ENCODE results near the gene XRN2. TPM values are rescaled to one million over a fixed set of nuclear protein-coding genes. Genes with fewer than 3 reads are reported as not detected.

The XRN2 gene
- polyA plus RNA-seq, 1 donor from 2014 or later: 142 TPM

- Histone ChIP-seq H4K20me1 (ENCODE audit: insufficient read depth) (no peaks in the 10 kb centered on the region), H3K9me2 (ENCODE audit: insufficient read depth, low read length) (no peaks in the 10 kb centered on the region), H3K79me2 (replicated peaks; ENCODE audit: insufficient read depth, low read length) (no peaks in the 10 kb centered on the region), H3K9ac (ENCODE audit: low read length) (no peak overlapping the region), H3F3A (ENCODE audit: insufficient read depth, low read length, poor library complexity, severe bottlenecking) (no peaks in the 10 kb centered on the region), H3K4me3 (ENCODE audit: low read length) (no peak overlapping the region), H2AFZ (ENCODE audit: low read depth, low read length) (no peak overlapping the region), H3K36me3 (ENCODE audit: insufficient read depth, low read length) (peaks cover 4% of the 10 kb centered on the region), H3K9me3 (ENCODE audit: low read length) (no peaks in the 10 kb centered on the region), H3K27me3 (ENCODE audit: insufficient read depth, low read depth, low read length) (peaks cover 11% of the 10 kb centered on the region), H3K27ac (ENCODE audit: low read length) (no peak overlapping the region), H3K4me2 (ENCODE audit: low read length) (no peak overlapping the region)
- TF ChIP-seq RAD21 (conservative IDR thresholded peaks at IDR 0.05) (no peak), EP300 (conservative IDR thresholded peaks at IDR 0.05; ENCODE audit: poor library complexity, severe bottlenecking) (no peak), POLR2AphosphoS5 (IDR thresholded peaks at IDR 0.05) (no peak), EZH2 (IDR thresholded peaks at IDR 0.05; ENCODE audit: borderline replicate concordance, insufficient read depth, low read length, poor library complexity, severe bottlenecking) (no peak), CTCF (IDR thresholded peaks at IDR 0.05; ENCODE audit: poor library complexity, severe bottlenecking) (no peak), REST (IDR thresholded peaks at IDR 0.05; ENCODE audit: borderline replicate concordance) (no peak), MXI1 (conservative IDR thresholded peaks at IDR 0.05; ENCODE audit: poor library complexity, severe bottlenecking) (no peak), TAF1 (IDR thresholded peaks at IDR 0.05; ENCODE audit: low read depth) (no peak)
Measured at GRCh38 chr20:21386111-21386510, 83.0 kb downstream of the XRN2 start.

- no peak overlapping the region for H3K27ac ChIP-seq (ENCODE audit: low read length)
- H3K27me3 ChIP-seq (ENCODE audit: insufficient read depth, low read depth, low read length): peaks cover 25% of the 10 kb centered on the region
- H2AFZ ChIP-seq (ENCODE audit: low read depth, low read length): no peak overlapping the region
- H4K20me1 ChIP-seq (ENCODE audit: insufficient read depth): no peaks in the 10 kb centered on the region
- no peaks in the 10 kb centered on the region for H3K9me3 ChIP-seq (ENCODE audit: low read length)
- H3F3A ChIP-seq (ENCODE audit: insufficient read depth, low read length, poor library complexity, severe bottlenecking): no peaks in the 10 kb centered on the region
- H3K9ac ChIP-seq (ENCODE audit: low read length): no peak overlapping the region
- no peaks in the 10 kb centered on the region for H3K9me2 ChIP-seq (ENCODE audit: insufficient read depth, low read length)
- no peak overlapping the region for H3K4me3 ChIP-seq (ENCODE audit: low read length)
- TF ChIP-seq TAF1 (IDR thresholded peaks at IDR 0.05; ENCODE audit: low read depth) (no peak), MXI1 (conservative IDR thresholded peaks at IDR 0.05; ENCODE audit: poor library complexity, severe bottlenecking) (no peak), EP300 (conservative IDR thresholded peaks at IDR 0.05; ENCODE audit: poor library complexity, severe bottlenecking) (no peak), CTCF (IDR thresholded peaks at IDR 0.05; ENCODE audit: poor library complexity, severe bottlenecking) (no peak), SMC3 (conservative IDR thresholded peaks at IDR 0.05; ENCODE audit: poor library complexity) (no peak), EZH2 (IDR thresholded peaks at IDR 0.05; ENCODE audit: borderline replicate concordance, insufficient read depth, low read length, poor library complexity, severe bottlenecking) (no peak), REST (IDR thresholded peaks at IDR 0.05; ENCODE audit: borderline replicate concordance) (no peak), POLR2AphosphoS5 (IDR thresholded peaks at IDR 0.05) (no peak), RAD21 (conservative IDR thresholded peaks at IDR 0.05) (no peak)
- peaks cover 4% of the 10 kb centered on the region for H3K36me3 ChIP-seq (ENCODE audit: insufficient read depth, low read length)
- H3K79me2 ChIP-seq (replicated peaks; ENCODE audit: insufficient read depth, low read length): no peaks in the 10 kb centered on the region
- no peak overlapping the region for H3K4me2 ChIP-seq (ENCODE audit: low read length)
Measured at GRCh38 chr20:21387528-21387927, 84.4 kb downstream of the XRN2 start.

Data from neural cell (in vitro differentiated cells).